H7 (cell line): Measurements from ENCODE around the gene RGS13. TPM values are rescaled to one million over a fixed set of nuclear protein-coding genes. Genes with fewer than 3 reads are reported as not detected.

Experiments
- DNase-seq: peaks from one replicate; pipeline ENCODE4 v3.0.0; 2012
- H3K27me3 ChIP-seq: 2 replicates; pipeline ENCODE4 v1.6.0; 2011; ENCODE audit warnings: mild to moderate bottlenecking, low read length; ENCODE audit not compliant: control insufficient read depth, insufficient read depth
- H3K36me3 ChIP-seq: replicated peaks from 2 replicates; pipeline ENCODE4 v1.5.1; 2011; ENCODE audit warnings: low read length; ENCODE audit not compliant: control insufficient read depth, insufficient read depth
- H3K4me3 ChIP-seq: 2 replicates; pipeline ENCODE4 v1.5.1; 2011; ENCODE audit warnings: low read depth, mild to moderate bottlenecking, control low read depth, low read length, moderate library complexity; ENCODE audit not compliant: insufficient read depth
- total RNA-seq: library from RNA; depleted of rRNA; stranded (reverse); fragments of >200 nt; shearing (Covaris generic); gene quantifications from 2 replicates; pipeline ENCODE4 v1.2.3, GENCODE V29; 2014; rRNA removed

RGS13 gene
- not detected in 2 replicates for total RNA-seq

DNA sequence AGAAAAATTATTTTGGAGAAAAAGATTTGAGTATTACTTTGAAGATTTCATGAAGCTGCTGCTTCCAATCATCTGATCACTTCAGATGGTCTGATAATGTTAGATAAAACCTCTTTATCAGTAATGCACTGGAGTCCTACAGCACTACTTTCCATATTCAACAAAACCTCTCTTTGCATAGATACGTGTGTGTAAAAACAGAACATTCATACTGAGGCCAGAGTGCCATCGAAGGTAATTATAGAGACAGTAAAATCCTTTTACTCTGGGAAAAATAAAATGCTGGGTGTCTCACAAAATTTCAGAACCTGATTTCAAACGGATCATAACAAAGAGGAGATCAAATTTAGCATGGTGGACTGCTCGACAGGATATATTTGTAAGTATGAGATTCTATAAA lies at the start of gene RGS13:
TSS of gene RGS13 (plus strand) at position 209 of the 400 bp plus-strand sequence. CDS start 8,188 bp downstream, outside the sequence.
- Histone ChIP-seq H3K36me3 (no peaks in the 10 kb centered on the region), H3K4me3 (no peak within 1 kb of the TSS), H3K27me3 (no peaks in the 10 kb centered on the region)
- no peak for DNase-seq

GRCh38 chr1:192587386-192588266 lies 48.3 kb upstream of the RGS13 start:
- no peak for DNase-seq
- Histone ChIP-seq H3K27me3 (no peaks in the 10 kb centered on the region), H3K36me3 (no peaks in the 10 kb centered on the region), H3K4me3 (no peak overlapping the region)

DNA sequence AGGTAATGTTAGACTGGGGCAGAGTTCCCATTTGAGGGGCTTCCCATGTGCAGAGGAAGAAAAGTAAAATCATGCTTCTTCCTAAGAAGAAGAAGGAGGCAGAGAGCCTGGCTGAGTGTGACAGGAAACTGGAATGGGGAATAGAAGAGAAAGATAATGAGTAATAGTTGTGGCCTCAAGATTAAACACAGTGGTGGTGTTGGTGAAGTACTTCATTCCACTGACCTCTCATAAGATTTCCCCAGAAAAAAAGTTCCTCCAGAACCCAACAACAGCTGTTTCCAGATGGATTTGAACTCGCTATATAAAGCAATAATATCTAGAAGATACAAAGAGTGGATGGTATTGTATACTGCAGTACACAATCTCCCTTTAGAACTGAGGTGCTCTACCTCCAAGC lies 47.4 kb upstream of the RGS13 start:
- DNase-seq, result no peak
- Histone ChIP-seq H3K36me3 (no peaks in the 10 kb centered on the region), H3K4me3 (no peak overlapping the region), H3K27me3 (no peaks in the 10 kb centered on the region)

DNA sequence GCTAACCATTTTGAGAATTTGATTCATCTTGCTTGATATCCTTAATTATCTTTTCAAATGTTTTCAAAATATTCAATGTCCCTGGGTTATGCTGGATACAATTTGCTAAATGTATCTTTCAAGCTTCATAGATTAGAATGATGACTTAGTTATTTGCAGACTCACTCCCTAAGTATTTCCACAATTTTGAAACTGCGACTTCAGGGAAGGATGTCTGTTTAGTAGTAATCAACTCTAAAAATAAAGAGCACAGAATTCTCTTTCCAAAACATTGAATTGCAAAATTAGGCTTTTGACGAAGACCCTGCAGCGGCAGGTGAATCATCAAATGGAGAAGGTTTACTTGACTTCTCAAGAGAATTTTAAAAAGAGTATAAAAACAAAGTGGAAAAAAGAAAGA lies 46.1 kb upstream of the RGS13 start:
- Histone ChIP-seq H3K4me3 (no peak overlapping the region), H3K36me3 (no peaks in the 10 kb centered on the region), H3K27me3 (no peaks in the 10 kb centered on the region)
- no peak for DNase-seq

- H3K27me3 ChIP-seq, result no peaks in the 10 kb centered on the region
- H3K36me3 ChIP-seq, result no peaks in the 10 kb centered on the region
- no peak for DNase-seq
- no peak overlapping the region for H3K4me3 ChIP-seq
These were observed 43.4 kb upstream of the RGS13 start for GRCh38 chr1:192592517-192592916.

DNA sequence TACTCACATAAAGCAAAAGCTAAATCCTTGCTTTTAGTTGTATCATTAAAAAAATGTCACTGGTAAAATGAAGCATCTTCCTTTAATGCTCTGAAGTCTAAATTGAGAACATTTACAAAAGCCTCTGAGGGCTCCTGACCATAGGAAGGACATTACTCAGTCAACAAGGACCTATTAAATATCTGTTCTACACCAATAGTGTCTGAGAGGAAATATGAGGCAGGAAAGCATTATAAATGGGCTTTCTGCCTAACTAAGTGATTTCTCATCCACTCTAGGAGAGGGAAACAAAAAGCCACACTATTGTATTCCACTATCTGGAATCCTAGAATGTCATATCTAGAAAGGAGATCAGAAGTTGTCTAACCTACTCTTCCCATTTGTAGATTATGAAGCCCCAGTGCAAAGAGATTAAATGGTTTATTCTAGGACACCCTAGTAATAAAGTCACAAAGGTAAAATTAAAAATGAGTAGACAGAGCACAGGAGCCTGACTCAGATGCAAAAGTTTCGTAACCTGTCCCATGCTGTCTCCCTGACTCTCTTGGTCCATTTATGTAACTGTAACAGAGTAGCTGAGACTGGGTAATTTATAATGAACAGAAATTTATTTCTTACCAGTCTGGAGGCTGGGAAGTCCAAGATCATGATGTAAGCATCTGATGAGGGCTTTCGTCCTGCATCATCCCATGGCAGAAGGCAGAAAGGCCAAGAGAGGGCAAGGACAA lies 42.8 kb upstream of the RGS13 start:
- H3K27me3 ChIP-seq, result no peaks in the 10 kb centered on the region
- no peaks in the 10 kb centered on the region for H3K36me3 ChIP-seq
- DNase-seq, result no peak
- H3K4me3 ChIP-seq, result no peak overlapping the region

DNA sequence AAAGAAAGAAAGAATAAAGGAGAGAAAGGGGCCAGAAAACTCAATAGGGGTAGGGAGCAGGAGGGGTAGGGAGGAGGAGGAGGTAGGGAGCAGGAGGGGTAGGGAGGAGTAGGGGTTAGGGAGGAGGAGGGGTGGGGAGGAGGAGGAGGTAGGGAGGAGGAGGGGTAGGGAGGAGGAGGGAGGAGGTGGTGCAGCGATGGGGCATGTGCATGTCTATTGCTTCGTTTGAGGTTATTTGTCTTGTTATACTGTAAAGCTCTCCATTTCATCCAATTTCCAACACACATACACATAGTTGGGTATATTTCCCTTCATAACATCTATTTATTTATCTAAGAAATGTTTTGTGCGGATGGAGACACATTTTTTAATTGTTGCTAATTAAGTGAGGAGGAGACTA lies 40.6 kb upstream of the RGS13 start:
- Histone ChIP-seq H3K27me3 (no peaks in the 10 kb centered on the region), H3K4me3 (no peak overlapping the region), H3K36me3 (no peaks in the 10 kb centered on the region)
- DNase-seq, result no peak

DNA sequence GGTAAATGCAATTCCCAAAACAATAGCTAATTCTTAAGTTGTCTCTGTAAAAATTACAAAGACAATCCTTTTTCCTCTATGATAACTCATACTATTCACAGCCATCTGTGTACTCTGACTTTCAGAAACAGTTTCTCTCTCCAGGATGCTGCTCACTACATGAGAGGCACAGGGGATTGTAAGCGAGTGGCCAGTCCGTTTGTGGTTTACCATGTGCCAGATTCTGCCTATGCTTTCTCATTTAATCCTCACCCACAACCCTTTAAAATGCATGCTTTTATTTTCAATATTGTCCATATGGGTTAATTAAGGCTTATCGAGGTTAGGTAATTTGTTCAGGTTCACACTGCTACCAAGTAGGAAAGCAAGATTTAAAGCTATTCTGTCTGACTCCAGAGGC lies 37.4 kb upstream of the RGS13 start:
- no peak overlapping the region for H3K4me3 ChIP-seq
- no peak for DNase-seq

DNA sequence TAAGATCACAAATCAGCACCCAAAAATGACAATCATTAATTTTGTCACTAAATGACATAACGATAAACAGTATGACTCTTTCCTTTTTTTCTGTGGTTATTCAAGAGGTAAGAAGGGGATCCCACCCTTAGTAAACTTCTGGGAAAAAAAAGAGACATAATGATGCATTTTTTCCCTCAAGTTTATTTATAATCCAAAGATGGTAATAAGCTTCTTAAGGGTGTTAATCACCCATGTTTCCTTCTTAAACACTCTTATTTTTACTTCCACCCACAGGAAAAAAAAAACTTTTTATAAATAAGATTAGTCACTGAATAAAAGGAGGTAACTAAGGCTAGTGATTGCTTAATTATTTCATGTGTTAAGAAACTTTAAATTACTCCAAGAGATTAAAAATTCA lies 35.7 kb upstream of the RGS13 start:
- Histone ChIP-seq H3K27me3 (no peaks in the 10 kb centered on the region), H3K36me3 (no peaks in the 10 kb centered on the region), H3K4me3 (no peak overlapping the region)
- DNase-seq, result no peak

More for the DNA sequence above, 37.4 kb upstream of the RGS13 start:
- no peaks in the 10 kb centered on the region for H3K27me3 ChIP-seq
- no peaks in the 10 kb centered on the region for H3K36me3 ChIP-seq

- Histone ChIP-seq H3K4me3 (no peak overlapping the region), H3K27me3 (no peaks in the 10 kb centered on the region), H3K36me3 (no peaks in the 10 kb centered on the region)
- DNase-seq, result no peak
These were observed 34.8 kb upstream of the RGS13 start for GRCh38 chr1:192601143-192601542.

- Histone ChIP-seq H3K4me3 (no peak overlapping the region), H3K36me3 (no peaks in the 10 kb centered on the region), H3K27me3 (no peaks in the 10 kb centered on the region)
- DNase-seq, result no peak
These were observed 34.4 kb upstream of the RGS13 start for GRCh38 chr1:192601567-192601966.

DNA sequence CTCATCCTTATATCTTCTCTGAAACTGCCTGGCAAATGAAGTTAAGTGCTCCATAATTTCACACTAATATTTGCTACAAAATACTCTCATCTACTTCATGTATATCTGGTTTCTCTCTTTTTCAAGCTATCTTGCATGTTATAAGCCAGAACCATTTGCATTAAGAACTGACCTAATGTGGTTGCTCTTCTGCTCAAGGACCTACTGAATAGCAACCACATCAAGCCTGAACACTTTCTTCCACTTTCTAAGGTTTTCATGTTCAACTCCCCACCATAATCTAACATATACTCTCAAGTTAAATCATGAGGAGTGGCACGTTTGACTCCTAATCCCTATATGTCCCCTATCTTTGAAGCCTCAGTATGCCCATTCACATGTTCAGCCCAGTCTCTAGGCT lies 33.2 kb upstream of the RGS13 start:
- Histone ChIP-seq H3K36me3 (no peaks in the 10 kb centered on the region), H3K4me3 (no peak overlapping the region), H3K27me3 (no peaks in the 10 kb centered on the region)
- no peak for DNase-seq

DNA sequence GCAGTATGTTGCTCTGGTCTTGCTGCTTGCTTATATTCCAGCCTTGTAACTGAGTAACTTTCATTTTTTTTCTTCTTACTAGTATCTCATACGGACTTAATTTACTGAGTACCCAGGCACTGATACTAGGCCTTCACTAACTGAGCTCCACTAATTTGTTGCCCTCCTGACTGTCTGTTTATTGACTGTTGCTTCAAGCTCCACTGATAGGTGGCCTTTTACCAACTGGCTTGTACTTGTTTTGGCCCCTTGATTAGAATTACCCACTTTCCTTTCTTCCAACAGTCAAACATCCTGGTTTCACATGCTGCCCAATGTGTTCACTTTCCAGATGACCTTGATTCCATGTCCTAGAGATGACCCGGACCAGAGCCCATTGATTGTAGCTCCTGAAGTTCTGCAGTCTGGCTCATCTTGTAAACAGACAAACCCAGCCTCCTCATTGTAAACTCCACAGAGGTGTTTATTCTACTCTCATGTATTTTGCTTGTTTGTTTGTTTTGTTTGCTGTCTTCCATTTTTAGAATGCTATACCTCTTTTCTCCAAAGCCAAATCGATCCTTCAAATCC lies 32.6 kb upstream of the RGS13 start:
- no peaks in the 10 kb centered on the region for H3K36me3 ChIP-seq
- no peaks in the 10 kb centered on the region for H3K27me3 ChIP-seq
- H3K4me3 ChIP-seq, result no peak overlapping the region
- no peak for DNase-seq

DNA sequence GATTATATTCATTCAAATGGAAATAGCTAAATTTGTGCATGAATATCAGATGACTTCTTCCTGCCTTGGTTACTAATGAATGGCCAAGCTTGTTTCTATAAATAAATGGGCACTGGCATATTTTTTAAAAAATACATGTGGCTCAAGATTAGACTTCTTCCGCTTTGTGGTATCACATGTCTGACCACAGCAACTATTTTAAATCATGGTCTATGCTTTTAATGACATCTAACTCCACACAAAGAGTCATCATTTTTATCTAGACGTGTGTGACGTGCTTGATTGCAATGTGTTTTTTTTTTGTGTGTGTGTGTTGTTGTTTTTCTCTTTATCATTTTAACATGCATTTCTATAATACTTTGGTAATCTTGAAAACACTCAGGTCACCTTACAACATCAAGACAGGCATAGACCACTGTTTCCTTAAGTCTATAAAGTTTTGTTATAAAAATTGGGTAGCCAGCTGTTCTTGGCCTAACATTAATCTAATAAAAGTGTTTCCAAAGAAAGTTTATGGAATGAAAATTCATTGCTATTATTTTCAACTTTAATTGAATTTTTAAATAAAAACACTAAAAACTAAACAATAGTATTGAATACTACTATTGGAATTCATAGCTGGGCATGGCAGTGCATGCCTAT lies 30.8 kb upstream of the RGS13 start:
- Histone ChIP-seq H3K4me3 (no peak overlapping the region), H3K36me3 (no peaks in the 10 kb centered on the region), H3K27me3 (no peaks in the 10 kb centered on the region)
- DNase-seq, result no peak
